MM.1S (cell line): Measurements from ENCODE around the gene CDK11B.
"Not testable (repeated sequence)": the region's sequence is repeated elsewhere in the genome, so short reads cannot be mapped to it uniquely, and the experiment has no call there.

Experiments
- DNase-seq: peaks from one replicate; pipeline ENCODE4 v3.0.0-alpha.2; 2015
- H2AFZ ChIP-seq: fragments of 300-600 bp; sonication (generic); 2 replicates; pipeline ENCODE4 v1.6.0; 2016; ENCODE audit warnings: antibody characterized with exemption, low read length
- H3F3A ChIP-seq: fragments of 300-600 bp; sonication (generic); 2 replicates; pipeline ENCODE4 v1.6.1; 2016; ENCODE audit warnings: mild to moderate bottlenecking, antibody characterized with exemption, low read length, moderate library complexity, mixed read lengths; ENCODE audit not compliant: insufficient read depth
- H3K27ac ChIP-seq: fragments of 300-600 bp; sonication (generic); 2 replicates; pipeline ENCODE4 v1.5.1; 2016; ENCODE audit warnings: mild to moderate bottlenecking, low read length
- H3K27me3 ChIP-seq: fragments of 300-600 bp; sonication (generic); replicated peaks from 2 replicates; pipeline ENCODE4 v1.6.0; 2016; ENCODE audit warnings: low read length; ENCODE audit not compliant: insufficient read depth
- H3K36me3 ChIP-seq: fragments of 300-600 bp; sonication (generic); replicated peaks from 2 replicates; pipeline ENCODE4 v1.6.1; 2016; ENCODE audit warnings: mild to moderate bottlenecking, low read length, mixed read lengths; ENCODE audit not compliant: insufficient read depth
- H3K4me1 ChIP-seq: fragments of 300-600 bp; sonication (generic); 2 replicates; pipeline ENCODE4 v1.6.1; 2016; ENCODE audit warnings: low read length, mixed read lengths
- H3K4me2 ChIP-seq: fragments of 300-600 bp; sonication (generic); 2 replicates; pipeline ENCODE4 v1.6.0; 2016; ENCODE audit warnings: low read depth, low read length
- H3K4me3 ChIP-seq: fragments of 300-600 bp; sonication (generic); 2 replicates; pipeline ENCODE4 v1.5.1; 2016; ENCODE audit warnings: low read length, mixed read lengths
- H3K79me2 ChIP-seq: fragments of 300-600 bp; sonication (generic); 2 replicates; pipeline ENCODE4 v1.6.1; 2016; ENCODE audit warnings: mixed run types, low read length, mixed read lengths
- H3K9ac ChIP-seq: fragments of 300-600 bp; sonication (generic); 2 replicates; pipeline ENCODE4 v1.6.1; 2016; ENCODE audit warnings: low read length, mixed read lengths
- H3K9me2 ChIP-seq: fragments of 300-600 bp; sonication (generic); replicated peaks from 2 replicates; pipeline ENCODE4 v1.6.1; 2016; ENCODE audit warnings: mild to moderate bottlenecking, low read length, mixed read lengths; ENCODE audit not compliant: insufficient read depth
- H3K9me3 ChIP-seq: fragments of 300-600 bp; sonication (generic); replicated peaks from 2 replicates; pipeline ENCODE4 v1.6.1; 2016; ENCODE audit warnings: mild to moderate bottlenecking, low read length, mixed read lengths; ENCODE audit not compliant: insufficient read depth
- H4K20me1 ChIP-seq: fragments of 300-600 bp; sonication (generic); 2 replicates; pipeline ENCODE4 v1.6.1; 2016; ENCODE audit warnings: mild to moderate bottlenecking, low read length, moderate library complexity, mixed read lengths; ENCODE audit not compliant: insufficient read depth
- CTCF ChIP-seq: fragments of 300-600 bp; sonication (generic); IDR thresholded peaks from 2 replicates; pipeline ENCODE4 v1.5.1; 2016; ENCODE audit warnings: antibody characterized with exemption, low read length, mixed read lengths

CDK11B gene

DNA sequence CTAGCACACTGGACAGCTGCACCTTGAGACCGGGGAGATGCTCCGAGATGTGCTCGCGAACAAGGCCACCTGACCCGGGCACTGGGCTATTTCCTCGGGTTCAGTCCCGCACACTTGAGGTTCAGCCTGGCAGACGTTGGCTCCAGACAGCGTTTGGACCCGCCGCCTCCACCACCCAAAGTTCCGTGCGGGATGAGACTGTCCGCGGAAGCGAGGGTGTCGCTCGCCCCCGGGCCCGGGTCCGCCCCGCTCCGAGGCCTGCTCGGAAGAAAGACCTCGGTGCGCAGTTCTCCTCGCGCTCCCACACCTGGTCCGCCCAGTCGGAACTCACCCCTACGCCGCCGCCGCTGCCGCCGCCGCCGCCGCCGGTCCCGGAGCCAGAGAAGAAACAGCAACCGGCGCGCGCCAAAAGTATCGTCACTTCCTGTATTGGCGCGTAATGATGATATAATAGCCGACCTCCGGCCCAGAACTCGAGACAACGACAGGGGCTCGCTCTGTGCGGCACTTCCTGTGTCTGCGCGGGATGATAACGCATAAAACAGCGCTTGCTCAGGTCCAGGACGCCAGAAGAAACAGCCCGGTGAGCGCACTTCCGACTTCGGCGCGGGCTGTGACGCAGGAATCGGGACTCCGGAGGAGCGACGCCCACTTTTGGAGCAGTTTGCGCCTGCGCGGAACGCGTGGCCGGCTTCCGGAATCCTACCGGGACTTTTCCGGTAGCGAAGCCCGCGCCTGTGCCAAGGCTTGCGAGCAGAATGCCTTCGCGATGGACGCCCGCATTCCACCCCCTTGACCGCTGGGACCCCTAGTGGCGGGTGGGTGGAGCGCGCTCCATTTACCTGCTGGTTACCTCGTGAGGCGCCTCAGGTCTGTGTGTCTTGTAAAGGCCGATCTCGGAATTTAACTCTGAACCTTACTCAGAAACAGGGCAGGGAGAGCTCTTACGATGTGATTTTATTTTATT lies at the start of gene CDK11B:
Gene CDK11B, minus strand, starts transcription at position 422 of the 967 bp plus-strand sequence. CDS start 1,519 bp downstream, outside the sequence.
- Histone ChIP-seq H3K4me3 (peak within 1 kb of the TSS; percentile 70), H2AFZ (peak within 1 kb of the TSS; percentile 76), H3K4me2 (peak within 1 kb of the TSS; percentile 29; the same call in 1 of the 2 replicates), H3K9ac (peak within 1 kb of the TSS; percentile 83), H3K27ac (peak within 1 kb of the TSS; percentile 97), H3K79me2 (peaks cover 20% of the 10 kb centered on the region)
- H3K27me3 ChIP-seq, H3K9me2 ChIP-seq, H3K4me1 ChIP-seq, H3F3A ChIP-seq, H3K9me3 ChIP-seq, H4K20me1 ChIP-seq, H3K36me3 ChIP-seq: not testable (repeated sequence)
- peak; percentile 97 for DNase-seq
- TF ChIP-seq CTCF: peak; percentile 27; the same call in 1 of the 2 replicates

GRCh38 chr1:1707897-1708296 lies 49.1 kb upstream of the CDK11B start:
- H3K9me3 ChIP-seq: not testable (repeated sequence)

GRCh38 chr1:1707241-1707640 lies 48.4 kb upstream of the CDK11B start:
- not testable (repeated sequence) for H3K9me2 ChIP-seq, H3F3A ChIP-seq, H3K9me3 ChIP-seq, H3K4me2 ChIP-seq, H2AFZ ChIP-seq, H3K27ac ChIP-seq, H4K20me1 ChIP-seq, H3K36me3 ChIP-seq, DNase-seq, H3K4me3 ChIP-seq, H3K27me3 ChIP-seq, H3K4me1 ChIP-seq, H3K79me2 ChIP-seq, H3K9ac ChIP-seq

More at GRCh38 chr1:1707897-1708296, 49.1 kb upstream of the CDK11B start:
- H3K79me2 ChIP-seq, H3K9me2 ChIP-seq, H3K9ac ChIP-seq, H3F3A ChIP-seq, H2AFZ ChIP-seq, H3K4me3 ChIP-seq, H3K4me2 ChIP-seq, H3K36me3 ChIP-seq, H3K27me3 ChIP-seq, H3K27ac ChIP-seq, H4K20me1 ChIP-seq, DNase-seq, H3K4me1 ChIP-seq: not testable (repeated sequence)

- not testable (repeated sequence) for H3K4me2 ChIP-seq, H4K20me1 ChIP-seq, H3K4me3 ChIP-seq, H2AFZ ChIP-seq, DNase-seq, H3K9me2 ChIP-seq, H3K79me2 ChIP-seq, H3K9me3 ChIP-seq, H3K4me1 ChIP-seq, H3K27me3 ChIP-seq, H3F3A ChIP-seq, H3K27ac ChIP-seq, H3K36me3 ChIP-seq, H3K9ac ChIP-seq
Measured at GRCh38 chr1:1705623-1706022, 46.8 kb upstream of the CDK11B start.

- not testable (repeated sequence) for H3K27ac ChIP-seq, H3K79me2 ChIP-seq, H3K4me3 ChIP-seq, H4K20me1 ChIP-seq, H3F3A ChIP-seq, H3K4me1 ChIP-seq, H3K9me2 ChIP-seq, H3K4me2 ChIP-seq, H3K27me3 ChIP-seq, DNase-seq, H2AFZ ChIP-seq, H3K9me3 ChIP-seq, H3K9ac ChIP-seq, H3K36me3 ChIP-seq
Measured at GRCh38 chr1:1704284-1704957, 45.6 kb upstream of the CDK11B start.
